DOHH2 (cell line): ENCODE measurements around the gene PTPN3.

Experiments used
- H3F3A ChIP-seq: fragments of 200-600 bp; sonication (generic), shearing (Covaris generic); 2 replicates; pipeline ENCODE4 v1.6.0; 2016; ENCODE audit warnings: antibody characterized with exemption, mild to moderate bottlenecking; ENCODE audit not compliant: control insufficient read depth, insufficient read depth
- H3K27ac ChIP-seq: fragments of 200-600 bp; sonication (generic); 2 replicates; pipeline ENCODE4 v1.5.1; 2014; ENCODE audit warnings: low read depth, mild to moderate bottlenecking, low read length, moderate library complexity
- H3K27me3 ChIP-seq: fragments of 200-600 bp; sonication (generic); 2 replicates; pipeline ENCODE4 v1.6.1; 2014; ENCODE audit warnings: mild to moderate bottlenecking, low read length, mixed read lengths; ENCODE audit not compliant: control insufficient read depth
- H3K36me3 ChIP-seq: fragments of 200-600 bp; sonication (generic); 2 replicates; pipeline ENCODE4 v1.6.1; 2014; ENCODE audit warnings: mild to moderate bottlenecking, low read length, moderate library complexity, mixed read lengths; ENCODE audit not compliant: control insufficient read depth
- H3K4me1 ChIP-seq: fragments of 200-600 bp; sonication (generic); 2 replicates; pipeline ENCODE4 v1.6.1; 2014; ENCODE audit warnings: mild to moderate bottlenecking, low read length, mixed read lengths; ENCODE audit not compliant: control insufficient read depth
- H3K4me2 ChIP-seq: fragments of 200-600 bp; sonication (generic); 2 replicates; pipeline ENCODE4 v1.6.0; 2014; ENCODE audit warnings: mild to moderate bottlenecking, low read length, moderate library complexity
- H3K4me3 ChIP-seq: fragments of 200-600 bp; sonication (generic); 2 replicates; pipeline ENCODE4 v1.5.1; 2014; ENCODE audit warnings: mild to moderate bottlenecking, low read length, mixed read lengths
- H3K79me2 ChIP-seq: fragments of 200-600 bp; sonication (generic); 2 replicates; pipeline ENCODE4 v1.6.1; 2014; ENCODE audit warnings: mild to moderate bottlenecking, low read length, mixed read lengths; ENCODE audit not compliant: control insufficient read depth
- H3K9me2 ChIP-seq: fragments of 200-600 bp; sonication (generic); replicated peaks from 2 replicates; pipeline ENCODE4 v1.6.1; 2014; ENCODE audit warnings: mild to moderate bottlenecking, low read length, mixed read lengths; ENCODE audit not compliant: control insufficient read depth
- H3K9me3 ChIP-seq: fragments of 200-600 bp; sonication (generic); 2 replicates; pipeline ENCODE4 v1.6.1; 2014; ENCODE audit warnings: antibody characterized with exemption, low read length, mixed read lengths; ENCODE audit not compliant: control insufficient read depth, insufficient read depth
- H4K20me1 ChIP-seq: fragments of 200-600 bp; sonication (generic); 2 replicates; pipeline ENCODE4 v1.6.0; 2014; ENCODE audit warnings: low read depth, mild to moderate bottlenecking, antibody characterized with exemption, low read length, moderate library complexity; ENCODE audit not compliant: control insufficient read depth, insufficient read depth
- EZH2phosphoT487 ChIP-seq: fragments of 200-600 bp; sonication (generic); IDR thresholded peaks from 2 replicates; pipeline ENCODE4 v1.6.1; 2017; ENCODE audit warnings: borderline replicate concordance, mild to moderate bottlenecking, antibody characterized with exemption, low read length, moderate library complexity, mixed read lengths
- TF ChIP-seq, protein P1 (sequence below): fragments of 200-600 bp; sonication (generic); IDR thresholded peaks from one replicate; pipeline ENCODE4 v1.5.1; 2014; ENCODE audit warnings: antibody characterized with exemption, mild to moderate bottlenecking, low read depth, low read length; ENCODE audit not compliant: poor library complexity, severe bottlenecking

Gene PTPN3

GRCh38 chr9:109436071-109436470, 62.0 kb downstream of the PTPN3 start:
- no peak overlapping the region for H3K4me3 ChIP-seq
- peaks cover 17% of the 10 kb centered on the region for H3K27me3 ChIP-seq
- TF ChIP-seq, protein P1, sequence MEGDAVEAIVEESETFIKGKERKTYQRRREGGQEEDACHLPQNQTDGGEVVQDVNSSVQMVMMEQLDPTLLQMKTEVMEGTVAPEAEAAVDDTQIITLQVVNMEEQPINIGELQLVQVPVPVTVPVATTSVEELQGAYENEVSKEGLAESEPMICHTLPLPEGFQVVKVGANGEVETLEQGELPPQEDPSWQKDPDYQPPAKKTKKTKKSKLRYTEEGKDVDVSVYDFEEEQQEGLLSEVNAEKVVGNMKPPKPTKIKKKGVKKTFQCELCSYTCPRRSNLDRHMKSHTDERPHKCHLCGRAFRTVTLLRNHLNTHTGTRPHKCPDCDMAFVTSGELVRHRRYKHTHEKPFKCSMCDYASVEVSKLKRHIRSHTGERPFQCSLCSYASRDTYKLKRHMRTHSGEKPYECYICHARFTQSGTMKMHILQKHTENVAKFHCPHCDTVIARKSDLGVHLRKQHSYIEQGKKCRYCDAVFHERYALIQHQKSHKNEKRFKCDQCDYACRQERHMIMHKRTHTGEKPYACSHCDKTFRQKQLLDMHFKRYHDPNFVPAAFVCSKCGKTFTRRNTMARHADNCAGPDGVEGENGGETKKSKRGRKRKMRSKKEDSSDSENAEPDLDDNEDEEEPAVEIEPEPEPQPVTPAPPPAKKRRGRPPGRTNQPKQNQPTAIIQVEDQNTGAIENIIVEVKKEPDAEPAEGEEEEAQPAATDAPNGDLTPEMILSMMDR: no peak
- no peak for TF ChIP-seq EZH2phosphoT487
- no peaks in the 10 kb centered on the region for H3F3A ChIP-seq
- H3K9me3 ChIP-seq: no peaks in the 10 kb centered on the region
- no peaks in the 10 kb centered on the region for H3K36me3 ChIP-seq
- no peaks in the 10 kb centered on the region for H3K79me2 ChIP-seq
- no peak overlapping the region for H3K4me2 ChIP-seq
- H3K27ac ChIP-seq: no peak overlapping the region
- peaks cover 7% of the 10 kb centered on the region for H3K4me1 ChIP-seq
- no peaks in the 10 kb centered on the region for H3K9me2 ChIP-seq
- H4K20me1 ChIP-seq: no peaks in the 10 kb centered on the region

GRCh38 chr9:109433476-109433875, 64.6 kb downstream of the PTPN3 start:
- no peaks in the 10 kb centered on the region for H3K9me3 ChIP-seq
- no peaks in the 10 kb centered on the region for H3K36me3 ChIP-seq
- no peaks in the 10 kb centered on the region for H3K9me2 ChIP-seq
- no peak overlapping the region for H3K4me2 ChIP-seq
- no peaks in the 10 kb centered on the region for H3K79me2 ChIP-seq
- no peak for TF ChIP-seq EZH2phosphoT487
- TF ChIP-seq, protein P1: no peak
- H4K20me1 ChIP-seq: no peaks in the 10 kb centered on the region
- peaks cover 9% of the 10 kb centered on the region; the same call in 1 of the 2 replicates for H3K27me3 ChIP-seq
- no peaks in the 10 kb centered on the region for H3K4me1 ChIP-seq
- H3K4me3 ChIP-seq: no peak overlapping the region
- no peak overlapping the region for H3K27ac ChIP-seq
- no peaks in the 10 kb centered on the region for H3F3A ChIP-seq

DNA sequence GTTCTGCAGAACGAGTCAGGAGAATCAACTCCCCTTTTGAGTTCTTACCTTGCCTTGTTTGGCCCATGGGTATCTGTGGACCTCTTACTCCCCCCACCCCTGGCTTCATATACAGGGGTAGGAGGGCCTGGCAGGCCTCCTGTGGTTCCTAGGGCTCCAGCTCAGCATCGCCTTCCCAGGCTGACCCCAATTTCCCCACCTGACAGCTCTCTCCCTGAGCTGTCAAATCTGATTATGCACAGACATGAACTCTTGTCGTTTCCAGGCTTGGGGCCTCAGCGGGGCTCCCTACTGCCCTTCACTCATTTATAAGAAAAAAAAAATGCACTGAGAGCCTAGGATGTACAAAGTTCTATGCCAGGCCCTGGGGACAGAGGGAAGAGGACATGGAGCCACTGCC, 67.9 kb downstream of the PTPN3 start:
- H3F3A ChIP-seq: no peaks in the 10 kb centered on the region
- no peaks in the 10 kb centered on the region for H3K9me3 ChIP-seq
- no peaks in the 10 kb centered on the region for H3K4me1 ChIP-seq
- H4K20me1 ChIP-seq: no peaks in the 10 kb centered on the region
- H3K27me3 ChIP-seq: peaks cover 15% of the 10 kb centered on the region; the same call in 1 of the 2 replicates
- H3K79me2 ChIP-seq: no peaks in the 10 kb centered on the region
- H3K36me3 ChIP-seq: no peaks in the 10 kb centered on the region
- H3K4me3 ChIP-seq: no peak overlapping the region
- H3K9me2 ChIP-seq: no peaks in the 10 kb centered on the region
- H3K27ac ChIP-seq: no peak overlapping the region
- TF ChIP-seq, protein P1: no peak
- TF ChIP-seq EZH2phosphoT487: no peak
- H3K4me2 ChIP-seq: no peak overlapping the region

- H3K4me3 ChIP-seq: no peak overlapping the region
- H3K9me3 ChIP-seq: no peaks in the 10 kb centered on the region
- no peaks in the 10 kb centered on the region for H3F3A ChIP-seq
- H3K36me3 ChIP-seq: no peaks in the 10 kb centered on the region
- no peaks in the 10 kb centered on the region for H4K20me1 ChIP-seq
- no peaks in the 10 kb centered on the region for H3K9me2 ChIP-seq
- no peak for TF ChIP-seq EZH2phosphoT487
- TF ChIP-seq, protein P1: no peak
- H3K27me3 ChIP-seq: peaks cover 19% of the 10 kb centered on the region; the same call in 1 of the 2 replicates
- no peaks in the 10 kb centered on the region for H3K4me1 ChIP-seq
- H3K79me2 ChIP-seq: no peaks in the 10 kb centered on the region
- H3K4me2 ChIP-seq: no peak overlapping the region
- no peak overlapping the region for H3K27ac ChIP-seq
Observed at GRCh38 chr9:109428854-109429253, 69.3 kb downstream of the PTPN3 start.
